Spleen (tissue), 7 donors: Measurements from ENCODE around the gene KIAA0753.

Source experiments
- POLR2A ChIP-seq, 3 donors: fragments of 450-650 bp; IDR thresholded peaks; one replicate each; pipeline ENCODE4 v1.5.1; 2017; ENCODE audit warnings: antibody characterized with exemption in 3 of 3, mild to moderate bottlenecking in 1 of 3
- TF ChIP-seq, protein P1 (sequence below), 11 experiments: fragments of 200-600 bp in 7 of 11; fragments of 450-650 bp in 4 of 11; sonication (generic) in 4 of 11; IDR thresholded peaks in 8 of 11; conservative IDR thresholded peaks in 3 of 11; 1 replicate in 7 of 11; 2 replicates in 4 of 11; pipeline versions ENCODE4 v1.4.0 to v1.8.0; 2016 to 2021; ENCODE audit warnings: antibody characterized with exemption in 11 of 11, inconsistent platforms in 4 of 11, mild to moderate bottlenecking in 1 of 11
- donor health status: DM: no; HTN: no; CAD: no; lungs with moderate emphysema.
- donor health status: DM: no; HTN: no; CAD: no.
- donor health status: DM: no; HTN: no; CAD: no.

GRCh38 chr17:6627019-6627418, 13.5 kb downstream of the KIAA0753 start:
- TF ChIP-seq, protein P1, sequence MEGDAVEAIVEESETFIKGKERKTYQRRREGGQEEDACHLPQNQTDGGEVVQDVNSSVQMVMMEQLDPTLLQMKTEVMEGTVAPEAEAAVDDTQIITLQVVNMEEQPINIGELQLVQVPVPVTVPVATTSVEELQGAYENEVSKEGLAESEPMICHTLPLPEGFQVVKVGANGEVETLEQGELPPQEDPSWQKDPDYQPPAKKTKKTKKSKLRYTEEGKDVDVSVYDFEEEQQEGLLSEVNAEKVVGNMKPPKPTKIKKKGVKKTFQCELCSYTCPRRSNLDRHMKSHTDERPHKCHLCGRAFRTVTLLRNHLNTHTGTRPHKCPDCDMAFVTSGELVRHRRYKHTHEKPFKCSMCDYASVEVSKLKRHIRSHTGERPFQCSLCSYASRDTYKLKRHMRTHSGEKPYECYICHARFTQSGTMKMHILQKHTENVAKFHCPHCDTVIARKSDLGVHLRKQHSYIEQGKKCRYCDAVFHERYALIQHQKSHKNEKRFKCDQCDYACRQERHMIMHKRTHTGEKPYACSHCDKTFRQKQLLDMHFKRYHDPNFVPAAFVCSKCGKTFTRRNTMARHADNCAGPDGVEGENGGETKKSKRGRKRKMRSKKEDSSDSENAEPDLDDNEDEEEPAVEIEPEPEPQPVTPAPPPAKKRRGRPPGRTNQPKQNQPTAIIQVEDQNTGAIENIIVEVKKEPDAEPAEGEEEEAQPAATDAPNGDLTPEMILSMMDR (IDR thresholded peaks at IDR 0.05 in 8 of 11, conservative IDR thresholded peaks at IDR 0.05 in 3 of 11): no peak
- TF ChIP-seq POLR2A (IDR thresholded peaks at IDR 0.05): no peak
